ENCODE data around the gene SUFU.

Gene SUFU

DNA sequence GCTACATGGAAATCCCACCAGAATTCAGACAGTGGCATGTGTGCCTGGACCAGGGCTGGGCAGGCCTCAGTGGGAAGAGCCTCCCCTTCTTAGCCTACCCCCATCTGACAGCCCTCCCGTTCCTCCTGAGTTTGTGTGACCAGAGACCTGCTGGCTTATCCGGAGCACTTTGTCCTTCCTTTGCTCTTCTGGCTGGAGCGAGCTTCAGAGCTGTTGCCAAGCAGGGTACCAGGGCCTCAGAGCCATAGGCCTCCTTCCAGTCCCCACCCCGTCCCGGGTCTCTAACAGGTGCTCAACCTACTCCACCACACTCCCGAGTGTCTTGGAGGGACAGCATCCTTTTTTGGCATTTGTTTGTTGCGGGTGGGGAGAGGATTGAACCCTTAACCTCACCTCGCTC, 114.0 kb downstream of the SUFU start:
- Histone ChIP-seq H3K4me3 (ENCODE audit: low read depth, low read length) (no peak overlapping the region), H3K9me3 (no peaks in the 10 kb centered on the region), H3K27me3 (no peaks in the 10 kb centered on the region), H3K36me3 (no peaks in the 10 kb centered on the region; the same call in 1 of the 2 replicates), H3K4me1 (peaks cover 37% of the 10 kb centered on the region)
- no peak for DNase-seq
- TF ChIP-seq, protein P1, sequence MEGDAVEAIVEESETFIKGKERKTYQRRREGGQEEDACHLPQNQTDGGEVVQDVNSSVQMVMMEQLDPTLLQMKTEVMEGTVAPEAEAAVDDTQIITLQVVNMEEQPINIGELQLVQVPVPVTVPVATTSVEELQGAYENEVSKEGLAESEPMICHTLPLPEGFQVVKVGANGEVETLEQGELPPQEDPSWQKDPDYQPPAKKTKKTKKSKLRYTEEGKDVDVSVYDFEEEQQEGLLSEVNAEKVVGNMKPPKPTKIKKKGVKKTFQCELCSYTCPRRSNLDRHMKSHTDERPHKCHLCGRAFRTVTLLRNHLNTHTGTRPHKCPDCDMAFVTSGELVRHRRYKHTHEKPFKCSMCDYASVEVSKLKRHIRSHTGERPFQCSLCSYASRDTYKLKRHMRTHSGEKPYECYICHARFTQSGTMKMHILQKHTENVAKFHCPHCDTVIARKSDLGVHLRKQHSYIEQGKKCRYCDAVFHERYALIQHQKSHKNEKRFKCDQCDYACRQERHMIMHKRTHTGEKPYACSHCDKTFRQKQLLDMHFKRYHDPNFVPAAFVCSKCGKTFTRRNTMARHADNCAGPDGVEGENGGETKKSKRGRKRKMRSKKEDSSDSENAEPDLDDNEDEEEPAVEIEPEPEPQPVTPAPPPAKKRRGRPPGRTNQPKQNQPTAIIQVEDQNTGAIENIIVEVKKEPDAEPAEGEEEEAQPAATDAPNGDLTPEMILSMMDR (IDR thresholded peaks at IDR 0.05; ENCODE audit: low read depth, low read length): no peak

GRCh38 chr10:102619281-102619981, 115.7 kb downstream of the SUFU start:
- Histone ChIP-seq H3K9me3 (no peaks in the 10 kb centered on the region), H3K36me3 (no peaks in the 10 kb centered on the region; the same call in 1 of the 2 replicates)
- DNase-seq: no peak

GRCh38 chr10:102620138-102620590, 116.4 kb downstream of the SUFU start:
- TF ChIP-seq, protein P1 (IDR thresholded peaks at IDR 0.05; ENCODE audit: low read depth, low read length): no peak
- Histone ChIP-seq H3K4me1 (peaks cover 50% of the 10 kb centered on the region), H3K4me3 (ENCODE audit: low read depth, low read length) (no peak overlapping the region), H3K36me3 (no peaks in the 10 kb centered on the region; the same call in 1 of the 2 replicates), H3K27me3 (no peaks in the 10 kb centered on the region), H3K9me3 (no peaks in the 10 kb centered on the region)
- DNase-seq: no peak

More at GRCh38 chr10:102619281-102619981, 115.7 kb downstream of the SUFU start:
- Histone ChIP-seq H3K4me3 (ENCODE audit: low read depth, low read length) (no peak overlapping the region), H3K4me1 (peaks cover 43% of the 10 kb centered on the region), H3K27me3 (no peaks in the 10 kb centered on the region)
- TF ChIP-seq, protein P1 (IDR thresholded peaks at IDR 0.05; ENCODE audit: low read depth, low read length): no peak

DNA sequence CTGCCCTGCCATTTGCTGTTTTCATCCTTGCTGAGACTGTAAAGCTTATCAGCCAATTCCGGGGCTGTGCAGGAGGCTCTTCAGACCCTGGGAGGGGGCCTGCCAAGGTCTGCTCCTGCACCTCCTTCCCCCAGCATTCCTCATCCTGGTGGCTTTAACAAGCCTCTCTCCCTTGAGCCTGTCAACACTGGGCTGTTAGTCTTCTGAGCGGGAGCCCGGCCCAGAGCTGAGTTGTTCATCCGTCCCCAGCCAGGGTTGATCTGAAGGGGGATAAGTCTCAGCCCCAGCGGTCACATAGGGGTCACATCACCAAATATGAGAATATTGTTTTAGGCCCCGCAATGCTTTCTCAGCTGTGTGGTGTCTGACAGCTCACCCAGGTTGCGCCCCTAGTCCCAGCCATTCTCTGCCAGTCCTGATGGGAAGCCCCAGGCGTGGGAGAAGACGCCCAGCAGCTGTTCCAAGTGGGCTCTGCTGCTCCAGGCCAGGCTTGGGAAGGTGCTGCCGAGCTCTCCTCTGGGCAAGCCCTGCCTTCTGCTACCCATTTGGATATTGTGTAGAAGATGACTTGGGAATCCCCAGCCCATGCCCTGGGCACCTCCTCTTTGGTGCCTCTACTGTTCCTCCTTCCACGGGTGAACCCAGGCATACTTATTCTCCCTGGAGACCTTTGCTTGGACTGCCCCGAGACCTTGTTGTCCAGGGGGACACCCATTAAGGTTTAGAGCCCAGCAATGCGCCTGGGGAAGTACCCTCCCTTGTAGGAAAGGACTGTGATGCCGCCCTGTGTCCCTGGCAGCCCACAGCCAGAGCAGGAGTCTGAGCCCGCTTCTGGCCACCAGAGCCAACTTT, 117.0 kb downstream of the SUFU start:
- DNase-seq: no peak
- no peaks in the 10 kb centered on the region for H3K27me3 ChIP-seq
- peaks cover 52% of the 10 kb centered on the region for H3K4me1 ChIP-seq
- TF ChIP-seq, protein P1 (IDR thresholded peaks at IDR 0.05; ENCODE audit: low read depth, low read length): no peak
- no peaks in the 10 kb centered on the region for H3K9me3 ChIP-seq
- no peak overlapping the region for H3K4me3 ChIP-seq (ENCODE audit: low read depth, low read length)
- no peaks in the 10 kb centered on the region; the same call in 1 of the 2 replicates for H3K36me3 ChIP-seq

- Histone ChIP-seq H3K9me3 (no peaks in the 10 kb centered on the region), H3K27me3 (no peaks in the 10 kb centered on the region), H3K4me3 (ENCODE audit: low read depth, low read length) (no peak overlapping the region), H3K4me1 (peaks cover 56% of the 10 kb centered on the region), H3K36me3 (no peaks in the 10 kb centered on the region; the same call in 1 of the 2 replicates)
- TF ChIP-seq, protein P1 (IDR thresholded peaks at IDR 0.05; ENCODE audit: low read depth, low read length): no peak
- no peak for DNase-seq
Measured at GRCh38 chr10:102621443-102622325, 117.9 kb downstream of the SUFU start.

All from BE2C (cell line).